Measurements from ENCODE around the gene DNAH9.

The DNAH9 gene

DNA sequence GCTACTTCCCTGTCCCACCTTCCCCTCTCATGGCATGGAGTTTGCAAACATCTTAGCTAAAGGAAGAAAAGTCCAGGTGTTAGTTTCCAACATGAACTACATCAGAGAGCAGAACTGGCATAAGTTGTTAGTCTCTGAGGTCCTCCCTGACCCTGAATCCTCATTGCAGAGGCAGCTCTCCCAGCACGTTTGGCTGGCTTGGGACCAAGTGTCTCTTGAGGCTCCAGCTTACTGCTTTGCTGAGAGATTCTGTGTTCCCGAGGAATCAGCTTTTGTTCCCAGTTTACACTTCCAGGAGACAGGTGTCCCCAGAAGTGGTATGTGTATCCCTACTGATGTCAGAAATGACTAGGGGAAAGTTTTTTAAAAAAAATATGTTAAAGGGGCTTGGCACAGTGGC lies 14.7 kb downstream of the DNAH9 start:
- DNase-seq = no peak

DNA sequence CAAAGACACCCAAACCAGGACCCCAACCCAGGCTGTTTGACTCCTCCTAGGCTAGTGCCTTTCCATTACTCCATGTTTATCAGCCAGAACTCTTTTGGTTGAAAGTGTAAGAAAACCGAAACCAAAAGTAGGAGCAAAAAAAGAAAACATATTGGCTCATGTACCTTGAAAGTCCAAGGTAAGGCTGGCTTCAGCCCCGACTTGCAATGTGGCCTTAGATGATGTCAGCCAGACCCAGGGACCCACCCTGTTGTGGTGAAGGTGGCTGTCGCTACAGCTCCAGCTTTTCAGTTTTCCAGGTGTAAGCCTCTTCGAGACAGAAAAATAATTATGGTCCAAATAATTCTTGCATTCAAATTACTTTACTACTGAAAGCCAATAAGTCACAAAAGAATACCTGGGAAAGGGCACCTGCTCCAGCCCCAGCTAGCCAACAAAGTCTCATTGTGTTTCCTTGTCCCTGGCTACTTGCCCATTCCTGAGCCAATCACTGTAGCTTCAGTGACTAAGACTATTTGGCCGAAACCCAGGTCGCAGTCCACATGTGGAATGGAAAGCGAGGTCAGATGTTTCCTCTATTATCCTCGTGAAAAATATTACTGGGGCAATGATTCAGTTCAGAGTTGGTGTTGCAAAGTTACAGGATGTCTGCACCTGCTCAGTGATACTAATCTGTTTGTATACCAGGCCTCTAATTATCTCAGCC lies 20.7 kb downstream of the DNAH9 start:
- no peak for DNase-seq

DNA sequence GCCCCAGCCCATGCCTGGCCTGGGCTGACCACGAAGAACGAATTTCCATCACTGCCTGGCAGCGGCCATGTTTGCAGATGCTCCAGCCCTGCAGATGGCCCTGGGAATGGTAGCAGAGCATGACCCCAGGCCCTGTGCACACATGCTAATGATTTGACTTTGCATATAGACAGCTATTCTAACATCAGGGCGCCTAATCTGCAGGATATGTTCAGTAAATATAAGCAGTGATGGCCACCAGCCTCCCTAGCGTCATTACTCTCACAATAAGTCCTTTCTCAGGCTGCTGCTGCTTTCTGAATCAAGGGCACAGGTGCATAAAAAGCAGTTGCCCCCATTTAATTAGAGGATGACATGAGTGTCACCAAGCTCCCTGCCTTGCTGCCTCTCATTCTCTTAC lies 24.2 kb downstream of the DNAH9 start:
- no peak for DNase-seq

DNA sequence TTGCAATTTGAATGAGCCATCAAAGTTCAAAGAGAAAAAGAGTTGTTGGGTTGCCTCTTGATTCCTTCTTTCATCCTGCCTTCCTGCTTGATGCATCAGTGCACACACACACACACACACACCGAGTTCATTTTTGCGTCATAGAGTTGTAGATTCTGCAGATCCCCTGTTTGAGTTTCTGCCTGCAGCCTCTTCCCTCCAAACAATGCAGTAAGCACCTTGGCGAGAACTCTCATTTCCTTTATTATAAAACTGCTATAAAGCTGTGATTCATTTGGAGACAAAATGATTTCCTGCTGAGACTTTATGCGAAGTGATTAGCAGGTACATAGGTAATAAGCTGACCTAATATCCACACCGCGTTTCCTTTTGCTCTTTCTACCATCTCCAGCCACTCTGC lies 26.7 kb downstream of the DNAH9 start:
- no peak for DNase-seq

DNA sequence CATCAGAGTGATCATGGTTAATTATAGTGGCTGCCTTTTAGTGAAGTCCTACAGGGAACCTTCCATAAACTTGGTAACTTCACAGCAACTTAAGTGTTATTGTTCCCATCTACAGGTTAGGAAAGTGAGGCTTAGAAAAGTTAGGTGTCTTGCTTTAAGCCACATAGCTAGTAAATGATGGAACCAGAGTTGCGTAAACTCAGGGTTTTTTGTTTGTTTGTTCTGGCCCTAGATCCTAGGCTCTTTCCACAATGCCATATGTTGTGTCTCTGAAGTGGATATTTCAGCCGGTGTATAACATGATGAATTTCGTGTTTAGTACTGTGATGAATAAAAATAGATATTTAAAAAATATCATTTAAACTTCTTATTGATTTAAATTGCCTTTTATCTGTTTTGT lies 27.6 kb downstream of the DNAH9 start:
- DNase-seq = no peak

DNA sequence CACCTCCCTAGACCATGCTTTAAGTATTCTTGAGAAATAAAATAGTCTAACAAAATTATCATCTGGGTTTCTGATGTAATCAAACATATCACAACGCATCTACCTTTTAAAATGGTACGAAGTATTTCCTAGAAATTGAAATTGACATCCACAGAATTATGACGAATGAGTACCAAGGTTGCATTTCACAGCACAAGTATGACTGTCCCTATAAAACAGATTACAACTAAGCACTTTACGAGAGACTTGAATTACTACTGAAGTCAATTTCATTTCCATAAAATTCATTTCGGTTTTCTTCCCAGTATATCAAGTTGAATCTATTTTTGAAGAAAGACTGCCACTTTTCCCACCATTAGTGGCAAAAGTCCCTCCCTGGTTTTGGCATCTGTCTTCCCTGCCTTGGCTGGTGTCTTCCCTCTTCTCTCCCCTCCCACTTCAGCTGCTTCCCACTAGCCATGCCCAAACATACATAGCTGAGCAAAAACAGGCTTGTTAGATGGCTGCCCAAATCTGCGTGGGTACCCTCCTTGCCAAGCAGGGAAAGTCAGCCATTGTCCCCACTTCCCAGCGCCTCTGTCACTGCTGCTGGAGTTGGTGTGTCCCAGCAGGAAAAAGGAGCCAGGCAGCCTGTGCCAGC lies 29.2 kb downstream of the DNAH9 start:
- DNase-seq = no peak

DNA sequence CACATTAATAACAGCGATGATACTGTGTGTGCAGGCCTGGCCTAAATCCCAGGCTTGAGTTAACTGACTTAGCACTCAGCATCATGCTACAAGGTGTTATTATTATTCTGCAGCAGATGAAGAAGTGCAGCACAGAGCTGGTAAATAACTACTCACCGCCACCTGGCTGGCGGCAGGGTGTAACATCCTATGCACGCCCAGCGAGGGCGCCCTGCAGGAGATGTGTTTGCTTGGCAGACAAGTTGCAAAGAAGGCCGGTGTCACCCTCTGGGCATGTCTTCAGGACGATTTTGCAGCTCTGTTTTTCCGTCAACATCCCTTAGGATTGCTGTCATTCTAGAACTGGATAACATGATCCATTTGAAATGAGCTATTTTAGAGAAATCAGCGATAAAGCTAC lies 30.1 kb downstream of the DNAH9 start:
- DNase-seq = no peak

DNA sequence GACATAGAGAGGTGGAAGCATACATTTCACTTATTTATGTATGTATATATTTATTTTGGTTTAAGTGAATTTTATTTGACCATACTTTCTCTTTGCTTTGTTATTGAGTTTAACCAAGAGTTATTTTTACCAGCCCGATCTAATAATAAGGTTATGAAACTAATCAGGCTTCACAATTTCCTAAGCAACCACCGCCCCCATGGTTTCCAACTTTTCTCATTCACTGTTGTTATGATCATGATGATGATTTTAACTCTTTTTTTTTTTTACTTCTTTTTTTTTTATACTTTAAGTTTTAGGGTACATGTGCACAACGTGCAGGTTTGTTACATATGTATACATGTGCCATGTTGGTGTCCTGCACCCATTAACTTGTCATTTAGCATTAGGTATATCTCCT lies 30.6 kb downstream of the DNAH9 start:
- no peak for DNase-seq

DNA sequence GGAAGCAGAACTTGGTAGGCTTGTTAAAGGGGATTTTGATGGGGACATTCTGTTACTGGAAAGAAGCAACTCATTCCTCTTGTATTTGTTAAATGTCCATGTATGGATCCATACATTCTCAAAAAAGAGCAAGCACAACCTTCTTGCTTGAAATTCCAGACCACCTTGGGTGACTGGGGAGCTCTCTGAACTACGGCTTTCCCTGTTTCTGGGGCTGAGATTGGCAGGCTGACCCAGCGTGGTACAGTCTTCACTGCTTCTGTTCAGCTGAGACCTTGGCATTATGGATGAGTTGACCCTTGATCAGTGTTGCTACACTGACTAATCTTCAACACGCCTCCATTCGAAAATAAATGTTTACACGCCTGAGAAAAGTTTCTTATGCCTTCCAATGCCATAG lies 38.5 kb downstream of the DNAH9 start:
- no peak for DNase-seq

DNA sequence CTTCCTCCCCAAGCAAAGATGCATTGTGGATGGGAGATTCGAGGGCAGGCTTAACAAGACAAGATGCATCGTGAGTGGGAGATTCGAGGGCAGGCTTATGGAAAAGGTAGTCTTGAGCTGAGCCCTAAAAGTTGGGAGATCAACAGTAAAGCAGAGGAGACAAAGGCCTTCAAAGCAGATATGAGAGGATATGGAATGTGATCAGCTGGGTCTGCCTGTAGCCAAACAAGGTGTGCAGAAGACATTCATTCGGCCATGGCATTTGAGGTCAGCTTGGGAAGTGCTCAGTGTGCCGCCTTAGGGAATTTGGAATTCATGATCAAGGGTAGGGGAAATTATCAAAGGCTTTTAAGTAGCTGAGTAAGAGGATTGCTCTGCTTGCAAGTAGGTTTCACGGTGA lies 39.5 kb downstream of the DNAH9 start:
- DNase-seq = no peak

DNA sequence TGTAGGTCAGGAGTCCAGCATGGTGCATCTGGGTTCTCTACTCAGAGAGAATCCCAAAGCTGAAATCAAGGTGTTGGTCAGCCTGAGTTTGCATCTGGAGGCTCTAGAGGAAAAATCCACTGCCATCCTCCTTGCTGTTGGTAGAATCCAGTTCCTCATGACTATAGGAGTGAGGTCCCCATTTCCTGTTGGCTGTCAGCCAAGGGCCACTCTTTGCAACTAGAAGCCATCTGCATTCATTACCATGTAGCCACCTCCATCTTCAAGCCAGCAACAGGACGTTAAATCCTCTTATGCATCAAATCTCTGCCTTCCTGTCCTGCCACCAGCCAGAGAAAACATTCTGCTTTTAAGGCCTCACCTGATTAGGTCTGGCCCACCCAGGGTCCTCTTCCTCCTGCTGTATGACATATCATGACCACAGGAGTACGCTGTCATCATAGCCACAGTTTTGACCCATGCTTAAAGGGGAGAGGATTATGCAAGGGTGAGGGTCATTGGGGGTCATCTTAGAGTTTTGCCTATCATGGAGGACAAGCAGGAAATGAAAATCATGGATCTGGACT lies 40.5 kb downstream of the DNAH9 start:
- no peak for DNase-seq

DNA sequence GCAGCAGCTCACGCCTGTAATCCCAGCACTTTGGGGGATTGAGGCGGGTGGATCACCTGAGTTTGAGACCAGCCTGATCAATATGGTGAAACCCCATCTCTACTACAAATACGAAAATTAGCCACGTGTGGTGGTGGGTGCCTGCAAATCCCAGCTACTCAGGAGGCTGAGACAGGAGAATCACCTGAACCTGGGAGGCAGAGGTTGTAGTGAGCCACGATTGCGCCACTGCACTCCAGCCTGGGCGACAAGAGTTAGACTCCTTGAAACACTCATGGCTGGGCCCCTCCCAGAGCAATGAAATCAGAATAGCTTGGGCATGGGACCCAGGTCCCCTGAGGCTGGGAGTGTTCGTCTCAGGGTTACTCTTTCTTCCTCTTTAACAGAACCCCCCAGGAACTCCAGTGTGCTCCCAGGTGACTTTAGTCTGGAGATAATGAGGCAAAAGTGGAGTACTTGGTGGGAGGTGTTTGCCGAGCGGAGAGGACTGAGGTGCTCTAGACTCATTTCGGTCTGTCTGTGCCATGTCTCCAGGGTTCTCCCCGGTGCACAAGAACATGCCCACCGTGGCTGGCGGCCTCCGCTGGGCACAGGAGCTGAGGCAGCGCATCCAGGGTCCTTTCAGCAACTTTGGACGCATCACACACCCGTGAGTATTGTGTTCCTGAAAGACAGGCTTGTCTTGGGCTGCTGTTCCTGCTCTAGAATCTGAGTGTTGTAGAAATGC lies 41.6 kb downstream of the DNAH9 start:
- no peak for DNase-seq

DNA sequence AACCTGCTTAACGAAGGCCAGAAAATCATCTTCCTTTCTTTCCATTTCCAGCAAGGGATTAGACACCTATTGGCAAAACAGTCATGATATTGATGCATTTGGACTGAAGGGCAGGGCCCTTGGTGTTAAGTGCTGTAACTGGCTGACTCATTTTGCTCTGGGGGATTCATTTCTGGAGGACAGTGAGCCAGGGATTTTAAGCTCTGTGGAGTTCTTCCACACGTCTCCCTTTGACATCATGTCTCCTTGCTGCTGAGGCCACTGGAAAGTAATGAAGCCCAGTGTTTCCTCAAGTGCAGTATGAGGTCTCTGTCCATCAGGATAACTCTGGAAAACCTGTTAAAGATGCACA lies 42.2 kb downstream of the DNAH9 start:
- DNase-seq = no peak

DNA sequence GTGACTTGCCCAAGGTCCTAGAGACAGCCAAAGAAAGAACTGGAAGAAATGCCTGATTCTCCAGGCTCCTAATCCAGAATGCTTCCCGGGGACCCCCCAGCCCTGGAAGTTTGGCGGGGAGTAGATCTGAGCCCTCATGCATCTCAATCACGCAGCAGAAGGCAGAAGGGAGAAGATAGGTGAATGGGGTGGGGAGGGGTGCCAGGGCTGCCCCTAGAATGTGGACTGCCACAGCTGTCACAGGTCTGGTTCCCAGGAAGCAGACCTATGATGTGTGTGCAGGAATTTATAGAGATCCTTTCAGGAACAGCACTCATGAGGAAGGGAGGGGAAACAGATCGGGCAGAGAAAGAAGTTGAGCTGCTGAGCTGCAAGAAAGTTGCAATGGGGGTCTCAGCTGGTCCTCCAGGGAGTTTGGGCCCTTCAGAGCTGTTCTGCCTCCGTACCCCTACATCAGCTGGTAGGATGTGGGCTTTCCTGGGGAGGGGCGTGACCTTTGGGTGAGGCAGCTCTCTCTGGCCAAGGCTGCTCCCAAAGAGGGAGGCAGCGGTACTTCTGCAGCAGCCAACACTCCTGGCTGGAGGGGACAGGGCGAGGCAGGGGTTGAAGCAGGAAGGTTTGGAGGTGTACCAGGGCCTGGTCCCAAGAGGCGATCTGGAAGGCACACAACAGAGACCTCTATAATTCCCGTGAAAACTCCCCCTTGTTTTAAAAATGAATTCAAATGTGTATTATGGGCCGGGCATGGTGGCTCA lies 43.4 kb downstream of the DNAH9 start:
- DNase-seq = no peak

DNA sequence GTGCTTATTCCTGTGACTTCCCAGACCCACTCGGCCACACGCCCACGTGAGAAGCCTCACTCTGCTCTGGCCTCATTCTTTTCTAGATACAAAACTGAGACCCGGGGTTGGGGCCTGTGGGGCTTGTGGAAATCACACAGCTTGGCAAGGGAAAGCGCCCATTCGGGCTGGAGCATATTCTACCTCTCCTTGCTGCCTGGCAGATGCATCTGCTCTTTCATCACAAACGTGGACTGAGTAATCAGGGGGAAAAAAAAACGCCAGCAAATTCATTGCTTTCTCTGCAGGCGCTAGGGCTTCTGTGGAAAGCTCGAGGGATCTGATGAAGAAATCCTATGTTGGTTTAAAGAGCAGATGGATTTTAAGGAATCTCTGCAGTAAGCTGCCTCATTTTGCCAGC lies 44.4 kb downstream of the DNAH9 start:
- DNase-seq = no peak

DNA sequence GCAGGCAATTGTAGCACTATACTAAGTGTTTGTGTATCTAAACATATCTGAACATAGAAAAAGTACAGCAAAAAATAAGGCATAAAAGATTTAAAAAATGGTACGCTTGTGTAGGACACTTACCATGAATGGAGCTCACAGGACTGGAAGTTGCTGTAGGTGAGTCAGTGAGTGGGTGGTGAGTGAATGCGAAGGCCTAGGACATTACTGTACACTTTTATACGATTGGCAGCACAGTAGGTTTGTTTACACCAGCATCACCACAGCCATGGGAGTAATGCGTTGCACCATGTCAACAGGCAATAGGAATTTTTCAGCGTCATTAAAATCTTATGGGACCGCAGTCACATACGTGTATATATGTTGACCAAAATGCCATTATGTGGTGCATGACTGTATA lies 45.6 kb downstream of the DNAH9 start:
- no peak for DNase-seq

DNA sequence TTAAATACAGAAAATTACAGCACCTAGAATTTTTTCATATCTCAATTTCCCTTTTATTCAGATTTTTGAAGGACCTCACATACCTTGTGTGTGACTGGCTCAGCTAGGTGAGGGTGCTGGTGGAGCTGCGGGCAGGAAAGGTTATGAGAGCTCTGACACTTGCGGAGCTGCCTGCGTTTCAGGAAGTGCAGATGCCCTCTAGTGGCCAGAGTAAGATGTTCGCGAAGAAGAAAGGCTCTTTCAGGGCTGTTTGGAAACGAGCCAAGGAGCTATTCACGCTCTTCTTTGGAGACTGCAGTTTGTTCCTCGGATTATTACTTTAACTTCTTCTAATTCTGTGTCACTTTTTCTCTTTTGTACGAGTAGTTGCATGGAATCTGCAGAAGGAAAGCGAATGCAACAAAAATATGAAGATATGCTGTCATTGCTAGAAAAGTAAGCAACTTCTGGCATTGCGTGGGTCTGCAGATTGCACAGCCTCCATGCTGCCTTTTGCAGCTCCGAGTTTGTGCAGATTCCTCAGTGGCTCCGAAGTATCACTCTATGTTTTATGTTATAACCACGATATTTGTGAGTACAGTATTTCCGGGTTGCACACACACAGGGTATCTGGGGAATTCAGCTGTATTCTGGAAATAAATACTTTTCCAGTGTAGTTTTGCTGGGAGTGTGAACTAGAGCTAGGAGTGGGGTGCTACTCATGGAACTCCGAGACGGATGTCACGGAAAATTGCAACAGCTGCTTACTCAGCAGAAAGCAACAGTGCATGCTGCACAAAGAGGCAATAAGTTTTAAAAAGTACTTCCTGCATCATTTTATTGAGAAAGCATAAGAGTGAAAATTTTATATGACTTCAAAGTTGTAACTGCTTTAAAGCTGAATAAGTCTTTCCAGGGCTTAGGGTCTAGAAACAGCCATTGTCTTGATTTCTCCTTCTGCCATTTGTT lies 46.3 kb downstream of the DNAH9 start:
- peak; percentile 65 for DNase-seq

DNA sequence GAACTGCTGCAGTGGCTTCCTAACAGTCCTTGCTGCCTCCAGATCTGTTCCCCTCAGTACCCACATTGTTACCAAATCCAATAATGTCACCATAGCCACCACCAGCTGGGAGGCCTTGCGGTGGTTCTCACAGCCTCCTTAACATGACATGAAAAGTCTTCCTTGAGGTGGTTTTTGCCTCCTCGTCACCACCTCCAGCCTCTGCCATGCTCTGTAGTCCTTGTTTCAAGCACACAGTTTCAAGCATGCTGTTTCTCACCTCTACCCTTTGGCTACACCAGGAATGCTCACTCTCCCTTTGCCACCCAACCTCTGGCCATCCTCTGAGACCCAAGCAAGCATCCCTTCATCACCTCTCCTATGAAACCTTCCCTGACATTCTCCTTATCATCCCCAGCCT lies 47.2 kb downstream of the DNAH9 start:
- no peak for DNase-seq

DNA sequence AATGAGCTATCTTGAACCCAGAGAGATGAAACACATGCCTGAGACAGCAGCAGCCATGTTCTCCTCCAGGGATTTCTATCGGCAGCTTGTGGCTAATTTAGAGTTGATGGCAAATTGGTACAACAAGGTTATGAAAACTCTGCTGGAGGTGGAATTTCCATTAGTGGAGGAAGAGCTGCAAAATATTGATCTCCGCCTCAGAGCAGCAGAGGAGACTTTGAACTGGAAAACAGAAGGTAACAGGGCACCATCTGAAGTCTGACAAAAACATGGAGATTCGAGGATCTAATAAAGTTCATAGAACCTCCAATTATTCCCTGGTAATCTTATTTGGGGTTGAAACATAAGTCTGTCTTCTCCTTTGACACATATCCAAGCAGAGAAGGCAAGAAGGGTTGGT lies 52.8 kb downstream of the DNAH9 start:
- DNase-seq = no peak

DNA sequence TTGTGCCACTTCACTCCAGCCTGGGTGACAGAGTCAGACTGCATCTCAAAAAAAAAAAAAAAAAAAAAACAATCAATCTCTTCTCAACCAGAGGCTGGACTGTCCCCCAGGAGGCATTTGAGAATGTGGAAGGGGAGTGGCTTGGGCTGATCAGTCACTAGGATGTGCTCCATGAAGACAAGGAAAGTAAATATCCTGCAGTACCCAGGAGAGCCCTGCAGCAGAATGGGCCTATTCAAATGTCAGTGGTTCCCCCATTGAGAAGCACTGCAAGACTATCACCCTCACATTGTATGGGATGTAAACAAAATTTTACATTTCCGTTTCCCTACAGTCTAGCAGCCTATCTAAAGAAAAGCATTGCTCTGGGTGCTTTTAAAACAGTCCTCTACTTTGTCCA lies 70.3 kb downstream of the DNAH9 start:
- no peak for DNase-seq

DNA sequence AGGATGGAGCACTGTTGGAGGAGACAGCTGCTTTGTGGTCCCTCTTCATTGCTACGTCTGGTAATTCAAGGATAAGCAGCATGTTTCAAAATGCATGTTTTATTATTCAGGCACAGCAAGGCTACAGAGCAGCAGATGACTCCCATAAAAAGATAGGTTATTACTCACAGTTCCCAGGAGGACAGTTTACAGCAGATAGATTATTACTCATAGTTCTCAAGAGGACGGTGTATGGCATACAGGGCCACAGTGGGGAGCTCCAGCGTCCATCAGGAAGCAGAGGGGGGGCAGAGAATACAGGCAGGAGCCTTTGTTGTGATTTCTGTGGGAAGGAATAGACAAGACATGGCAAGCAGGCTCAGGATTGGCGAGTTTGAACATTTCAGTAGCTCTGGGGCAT lies 72.9 kb downstream of the DNAH9 start:
- no peak for DNase-seq

DNA sequence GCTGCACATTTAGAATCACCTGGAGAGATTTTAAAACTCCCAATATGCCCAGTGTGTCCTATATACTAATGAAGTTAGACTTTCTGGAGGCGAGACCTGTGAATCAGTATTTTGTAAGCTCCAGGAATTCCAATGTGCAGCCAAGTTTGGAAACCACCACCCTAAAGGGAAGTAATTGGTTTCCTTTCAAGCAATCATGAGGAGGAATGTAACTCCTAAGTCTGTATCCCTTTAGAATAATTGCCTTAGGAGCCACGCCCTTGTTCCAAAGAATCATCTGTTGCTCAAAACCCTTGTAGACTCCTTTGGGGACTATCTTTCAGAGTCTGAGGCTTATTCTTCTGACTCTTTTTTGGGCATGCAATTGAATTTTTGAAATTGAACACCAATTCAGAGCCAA lies 84.4 kb downstream of the DNAH9 start:
- no peak for DNase-seq
